ENCODE measurements around the gene B3GNT9. TPM values are rescaled to one million over a fixed set of nuclear protein-coding genes. Genes with fewer than 3 reads are reported as not detected.

B3GNT9 gene
- total and polyA plus RNA-seq, 2 of the 8 experiments (the other 6 are each of a cell fraction or from before 2014, with no cell fraction given): 3.5 to 9.0 TPM

DNA sequence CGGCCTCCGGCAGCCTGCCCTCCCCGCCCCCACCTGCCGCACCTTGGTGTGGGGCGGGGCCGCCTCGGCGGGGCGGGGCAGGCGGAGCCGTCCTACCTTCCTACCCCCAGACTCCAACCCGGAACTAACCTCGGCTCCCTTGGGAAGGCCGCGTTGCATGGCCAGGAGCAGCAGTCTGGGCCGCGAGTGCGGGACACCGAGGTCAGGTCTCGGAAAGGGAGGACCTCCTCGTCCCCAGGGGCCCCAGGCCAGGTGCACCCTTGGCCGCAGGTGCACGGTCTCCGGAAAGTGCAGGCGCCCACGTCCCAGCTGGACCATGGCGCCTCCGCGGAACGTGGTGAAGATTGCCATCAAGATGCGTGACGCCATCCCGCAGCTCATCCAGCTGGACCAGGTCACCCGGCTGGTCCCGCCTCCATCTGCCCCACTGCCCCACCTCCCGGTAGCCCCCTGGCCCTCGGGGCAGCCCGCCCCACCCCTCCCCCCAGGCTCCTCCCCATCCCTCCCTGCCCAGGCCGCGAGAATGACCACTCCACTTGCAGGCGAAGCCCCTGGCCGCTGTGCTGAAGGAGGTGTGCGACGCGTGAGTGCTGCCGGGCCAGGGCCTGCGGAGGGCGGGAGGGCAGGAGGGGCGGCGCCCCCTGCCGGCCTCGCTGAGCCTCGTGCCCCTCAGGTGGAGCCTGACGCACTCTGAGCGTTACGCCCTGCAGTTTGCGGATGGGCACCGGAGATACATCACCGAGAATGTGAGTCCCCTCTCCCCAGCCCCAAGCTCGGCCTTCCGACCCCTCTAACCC lies 48.4 kb upstream of the B3GNT9 start, which contains the start of gene ELMO3 (continued):
- TF ChIP-seq, protein P1, sequence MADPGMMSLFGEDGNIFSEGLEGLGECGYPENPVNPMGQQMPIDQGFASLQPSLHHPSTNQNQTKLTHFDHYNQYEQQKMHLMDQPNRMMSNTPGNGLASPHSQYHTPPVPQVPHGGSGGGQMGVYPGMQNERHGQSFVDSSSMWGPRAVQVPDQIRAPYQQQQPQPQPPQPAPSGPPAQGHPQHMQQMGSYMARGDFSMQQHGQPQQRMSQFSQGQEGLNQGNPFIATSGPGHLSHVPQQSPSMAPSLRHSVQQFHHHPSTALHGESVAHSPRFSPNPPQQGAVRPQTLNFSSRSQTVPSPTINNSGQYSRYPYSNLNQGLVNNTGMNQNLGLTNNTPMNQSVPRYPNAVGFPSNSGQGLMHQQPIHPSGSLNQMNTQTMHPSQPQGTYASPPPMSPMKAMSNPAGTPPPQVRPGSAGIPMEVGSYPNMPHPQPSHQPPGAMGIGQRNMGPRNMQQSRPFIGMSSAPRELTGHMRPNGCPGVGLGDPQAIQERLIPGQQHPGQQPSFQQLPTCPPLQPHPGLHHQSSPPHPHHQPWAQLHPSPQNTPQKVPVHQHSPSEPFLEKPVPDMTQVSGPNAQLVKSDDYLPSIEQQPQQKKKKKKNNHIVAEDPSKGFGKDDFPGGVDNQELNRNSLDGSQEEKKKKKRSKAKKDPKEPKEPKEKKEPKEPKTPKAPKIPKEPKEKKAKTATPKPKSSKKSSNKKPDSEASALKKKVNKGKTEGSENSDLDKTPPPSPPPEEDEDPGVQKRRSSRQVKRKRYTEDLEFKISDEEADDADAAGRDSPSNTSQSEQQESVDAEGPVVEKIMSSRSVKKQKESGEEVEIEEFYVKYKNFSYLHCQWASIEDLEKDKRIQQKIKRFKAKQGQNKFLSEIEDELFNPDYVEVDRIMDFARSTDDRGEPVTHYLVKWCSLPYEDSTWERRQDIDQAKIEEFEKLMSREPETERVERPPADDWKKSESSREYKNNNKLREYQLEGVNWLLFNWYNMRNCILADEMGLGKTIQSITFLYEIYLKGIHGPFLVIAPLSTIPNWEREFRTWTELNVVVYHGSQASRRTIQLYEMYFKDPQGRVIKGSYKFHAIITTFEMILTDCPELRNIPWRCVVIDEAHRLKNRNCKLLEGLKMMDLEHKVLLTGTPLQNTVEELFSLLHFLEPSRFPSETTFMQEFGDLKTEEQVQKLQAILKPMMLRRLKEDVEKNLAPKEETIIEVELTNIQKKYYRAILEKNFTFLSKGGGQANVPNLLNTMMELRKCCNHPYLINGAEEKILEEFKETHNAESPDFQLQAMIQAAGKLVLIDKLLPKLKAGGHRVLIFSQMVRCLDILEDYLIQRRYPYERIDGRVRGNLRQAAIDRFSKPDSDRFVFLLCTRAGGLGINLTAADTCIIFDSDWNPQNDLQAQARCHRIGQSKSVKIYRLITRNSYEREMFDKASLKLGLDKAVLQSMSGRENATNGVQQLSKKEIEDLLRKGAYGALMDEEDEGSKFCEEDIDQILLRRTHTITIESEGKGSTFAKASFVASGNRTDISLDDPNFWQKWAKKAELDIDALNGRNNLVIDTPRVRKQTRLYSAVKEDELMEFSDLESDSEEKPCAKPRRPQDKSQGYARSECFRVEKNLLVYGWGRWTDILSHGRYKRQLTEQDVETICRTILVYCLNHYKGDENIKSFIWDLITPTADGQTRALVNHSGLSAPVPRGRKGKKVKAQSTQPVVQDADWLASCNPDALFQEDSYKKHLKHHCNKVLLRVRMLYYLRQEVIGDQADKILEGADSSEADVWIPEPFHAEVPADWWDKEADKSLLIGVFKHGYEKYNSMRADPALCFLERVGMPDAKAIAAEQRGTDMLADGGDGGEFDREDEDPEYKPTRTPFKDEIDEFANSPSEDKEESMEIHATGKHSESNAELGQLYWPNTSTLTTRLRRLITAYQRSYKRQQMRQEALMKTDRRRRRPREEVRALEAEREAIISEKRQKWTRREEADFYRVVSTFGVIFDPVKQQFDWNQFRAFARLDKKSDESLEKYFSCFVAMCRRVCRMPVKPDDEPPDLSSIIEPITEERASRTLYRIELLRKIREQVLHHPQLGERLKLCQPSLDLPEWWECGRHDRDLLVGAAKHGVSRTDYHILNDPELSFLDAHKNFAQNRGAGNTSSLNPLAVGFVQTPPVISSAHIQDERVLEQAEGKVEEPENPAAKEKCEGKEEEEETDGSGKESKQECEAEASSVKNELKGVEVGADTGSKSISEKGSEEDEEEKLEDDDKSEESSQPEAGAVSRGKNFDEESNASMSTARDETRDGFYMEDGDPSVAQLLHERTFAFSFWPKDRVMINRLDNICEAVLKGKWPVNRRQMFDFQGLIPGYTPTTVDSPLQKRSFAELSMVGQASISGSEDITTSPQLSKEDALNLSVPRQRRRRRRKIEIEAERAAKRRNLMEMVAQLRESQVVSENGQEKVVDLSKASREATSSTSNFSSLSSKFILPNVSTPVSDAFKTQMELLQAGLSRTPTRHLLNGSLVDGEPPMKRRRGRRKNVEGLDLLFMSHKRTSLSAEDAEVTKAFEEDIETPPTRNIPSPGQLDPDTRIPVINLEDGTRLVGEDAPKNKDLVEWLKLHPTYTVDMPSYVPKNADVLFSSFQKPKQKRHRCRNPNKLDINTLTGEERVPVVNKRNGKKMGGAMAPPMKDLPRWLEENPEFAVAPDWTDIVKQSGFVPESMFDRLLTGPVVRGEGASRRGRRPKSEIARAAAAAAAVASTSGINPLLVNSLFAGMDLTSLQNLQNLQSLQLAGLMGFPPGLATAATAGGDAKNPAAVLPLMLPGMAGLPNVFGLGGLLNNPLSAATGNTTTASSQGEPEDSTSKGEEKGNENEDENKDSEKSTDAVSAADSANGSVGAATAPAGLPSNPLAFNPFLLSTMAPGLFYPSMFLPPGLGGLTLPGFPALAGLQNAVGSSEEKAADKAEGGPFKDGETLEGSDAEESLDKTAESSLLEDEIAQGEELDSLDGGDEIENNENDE (IDR thresholded peaks at IDR 0.05; ENCODE audit: insufficient replicate concordance, low read length): no peak
- TF ChIP-seq SP4 (IDR thresholded peaks at IDR 0.05; ENCODE audit: low read length): no peak
- TF ChIP-seq KDM5A (IDR thresholded peaks at IDR 0.05; ENCODE audit: low read length): no peak
- no peak for TF ChIP-seq FOSL1 (IDR thresholded peaks at IDR 0.05; ENCODE audit: insufficient read depth, low read depth, low read length)
- peak; percentile 59 for TF ChIP-seq ASH2L (IDR thresholded peaks at IDR 0.05; ENCODE audit: low read length)
- TF ChIP-seq, protein P2, sequence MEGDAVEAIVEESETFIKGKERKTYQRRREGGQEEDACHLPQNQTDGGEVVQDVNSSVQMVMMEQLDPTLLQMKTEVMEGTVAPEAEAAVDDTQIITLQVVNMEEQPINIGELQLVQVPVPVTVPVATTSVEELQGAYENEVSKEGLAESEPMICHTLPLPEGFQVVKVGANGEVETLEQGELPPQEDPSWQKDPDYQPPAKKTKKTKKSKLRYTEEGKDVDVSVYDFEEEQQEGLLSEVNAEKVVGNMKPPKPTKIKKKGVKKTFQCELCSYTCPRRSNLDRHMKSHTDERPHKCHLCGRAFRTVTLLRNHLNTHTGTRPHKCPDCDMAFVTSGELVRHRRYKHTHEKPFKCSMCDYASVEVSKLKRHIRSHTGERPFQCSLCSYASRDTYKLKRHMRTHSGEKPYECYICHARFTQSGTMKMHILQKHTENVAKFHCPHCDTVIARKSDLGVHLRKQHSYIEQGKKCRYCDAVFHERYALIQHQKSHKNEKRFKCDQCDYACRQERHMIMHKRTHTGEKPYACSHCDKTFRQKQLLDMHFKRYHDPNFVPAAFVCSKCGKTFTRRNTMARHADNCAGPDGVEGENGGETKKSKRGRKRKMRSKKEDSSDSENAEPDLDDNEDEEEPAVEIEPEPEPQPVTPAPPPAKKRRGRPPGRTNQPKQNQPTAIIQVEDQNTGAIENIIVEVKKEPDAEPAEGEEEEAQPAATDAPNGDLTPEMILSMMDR (IDR thresholded peaks at IDR 0.05; ENCODE audit: control extremely low read depth in 1 of 3, insufficient read depth in 1 of 3, low read depth in 1 of 3, low read length in 3 of 3): peak; percentile 88 to 94 (median 89)
- no peak for TF ChIP-seq JUN (IDR thresholded peaks at IDR 0.05; ENCODE audit: low read depth, low read length)
- TF ChIP-seq NRF1 (IDR thresholded peaks at IDR 0.05; ENCODE audit: low read depth, low read length): no peak
